A673 (cell line): Measurements from ENCODE around the gene GALNT13. TPM values are rescaled to one million over a fixed set of nuclear protein-coding genes. Genes with fewer than 3 reads are reported as not detected.

Experiments
- BruUV-seq: library from RNA; stranded (reverse); fragments of 400-500 nt; replicated peaks from 2 replicates; lab custom pipeline; 2021; lab: Mats Ljungman, UMichigan
- CTCF ChIA-PET: fragments of 300-600 bp; sonication (Branson Sonifier 250); formaldehyde crosslinking; loops from one replicate; lab custom pipeline; 2022; ENCODE audit warnings: antibody characterized with exemption; lab: Charles Lee
- POLR2A ChIA-PET: fragments of 300-600 bp; sonication (Branson Sonifier 250); formaldehyde crosslinking; loops from one replicate; lab custom pipeline; 2022; ENCODE audit warnings: antibody characterized with exemption; ENCODE audit not compliant: low non-redundant PET; lab: Charles Lee
- DNase-seq: peaks from one replicate; pipeline ENCODE4 v3.0.0-alpha.2; 2015; ENCODE audit warnings: low spot score
- H3K27ac ChIP-seq: fragments of 200-600 bp; sonication (generic); 2 replicates; pipeline ENCODE4 v1.5.1; 2016; ENCODE audit warnings: mixed run types, low read depth, mild to moderate bottlenecking, mixed read lengths, antibody characterized with exemption, low read length; ENCODE audit not compliant: poor library complexity, severe bottlenecking
- H3K27me3 ChIP-seq: fragments of 200-600 bp; sonication (generic); replicated peaks from 2 replicates; pipeline ENCODE4 v1.6.1; 2017; ENCODE audit warnings: mixed run types, low read depth, mild to moderate bottlenecking, mixed read lengths, antibody characterized with exemption, low read length; ENCODE audit not compliant: insufficient read depth, poor library complexity
- H3K36me3 ChIP-seq: fragments of 200-600 bp; sonication (generic); 2 replicates; pipeline ENCODE4 v1.6.1; 2016; ENCODE audit warnings: mixed run types, mild to moderate bottlenecking, mixed read lengths, antibody characterized with exemption, low read length; ENCODE audit not compliant: insufficient read depth, poor library complexity, severe bottlenecking
- H3K4me1 ChIP-seq: fragments of 200-600 bp; sonication (generic); 2 replicates; pipeline ENCODE4 v1.6.1; 2017; ENCODE audit warnings: mixed run types, mild to moderate bottlenecking, mixed read lengths, antibody characterized with exemption, low read length; ENCODE audit not compliant: insufficient read depth, poor library complexity, severe bottlenecking
- H3K4me3 ChIP-seq: fragments of 200-600 bp; sonication (generic); 2 replicates; pipeline ENCODE4 v1.5.1; 2016; ENCODE audit warnings: low read depth, mixed run types, mild to moderate bottlenecking, mixed read lengths, low read length; ENCODE audit not compliant: poor library complexity, severe bottlenecking
- H3K9me3 ChIP-seq: fragments of 200-600 bp; sonication (generic); 2 replicates; pipeline ENCODE4 v1.6.1; 2016; ENCODE audit warnings: mixed run types, low read depth, mild to moderate bottlenecking, mixed read lengths, antibody characterized with exemption, low read length; ENCODE audit not compliant: poor library complexity, severe bottlenecking
- EZH2 ChIP-seq: fragments of 200-600 bp; sonication (generic); IDR thresholded peaks from 2 replicates; pipeline ENCODE4 v1.6.1; 2017; ENCODE audit warnings: borderline replicate concordance, low read depth, mild to moderate bottlenecking, mixed read lengths, antibody characterized with exemption, low read length; ENCODE audit not compliant: poor library complexity, severe bottlenecking
- intact Hi-C: fragments of 100-400 bp; cut with micrococcal nuclease; formaldehyde crosslinking; loops from one replicate; pipeline ENCODE4 v1.10.0; 2022; ENCODE audit not compliant: unreplicated experiment
- total RNA-seq: library from RNA; stranded (reverse); gene quantifications from 2 replicates; pipeline ENCODE4 v1.2.3, GENCODE V29; 2021
- TF ChIP-seq, protein P1 (sequence below): fragments of 300-800, 200-600 bp; sonication (generic); conservative IDR thresholded peaks from 2 replicates; pipeline ENCODE4 v1.5.1; 2017; ENCODE audit warnings: low read depth, mild to moderate bottlenecking, antibody characterized with exemption, low read length, moderate library complexity, mixed read lengths

The GALNT13 gene
- total RNA-seq, 1 experiment from 2014 or later: not detected

DNA sequence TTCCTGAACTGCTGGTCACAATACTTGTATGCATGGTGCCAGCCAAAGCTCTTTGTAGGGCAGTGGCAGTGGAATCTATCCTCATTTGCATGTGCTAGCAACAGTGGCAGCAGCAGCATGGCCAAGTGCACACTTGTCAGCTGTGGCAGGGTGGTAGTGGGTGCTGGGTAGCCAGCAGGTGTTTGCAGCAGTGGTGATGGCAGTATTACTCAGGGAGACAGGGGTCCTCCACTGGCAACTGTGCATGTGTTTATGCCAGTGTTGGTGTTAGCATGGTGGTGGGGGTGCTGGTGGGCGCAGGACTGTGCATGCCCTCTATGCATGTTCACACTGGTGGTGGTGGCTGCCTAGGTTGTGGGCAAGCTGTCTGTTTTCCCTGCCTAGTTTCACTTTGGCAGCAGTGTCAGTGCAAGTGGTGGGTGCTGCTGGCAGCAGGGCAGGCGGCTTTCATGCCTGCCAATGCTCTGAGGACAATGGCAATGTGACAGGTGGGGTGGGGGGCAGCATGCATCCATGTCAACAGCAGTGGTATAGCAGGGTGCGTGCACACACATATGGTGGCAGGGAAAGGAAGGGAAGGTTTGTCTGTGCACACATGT is 41.2 kb downstream of the GALNT13 start:
- Histone ChIP-seq H3K27me3 (no peaks in the 10 kb centered on the region), H3K4me3 (no peak overlapping the region), H3K36me3 (no peaks in the 10 kb centered on the region), H3K27ac (no peak overlapping the region), H3K9me3 (peaks cover 28% of the 10 kb centered on the region), H3K4me1 (no peaks in the 10 kb centered on the region)
- BruUV-seq: no TSS peak
- TF ChIP-seq, protein P1, sequence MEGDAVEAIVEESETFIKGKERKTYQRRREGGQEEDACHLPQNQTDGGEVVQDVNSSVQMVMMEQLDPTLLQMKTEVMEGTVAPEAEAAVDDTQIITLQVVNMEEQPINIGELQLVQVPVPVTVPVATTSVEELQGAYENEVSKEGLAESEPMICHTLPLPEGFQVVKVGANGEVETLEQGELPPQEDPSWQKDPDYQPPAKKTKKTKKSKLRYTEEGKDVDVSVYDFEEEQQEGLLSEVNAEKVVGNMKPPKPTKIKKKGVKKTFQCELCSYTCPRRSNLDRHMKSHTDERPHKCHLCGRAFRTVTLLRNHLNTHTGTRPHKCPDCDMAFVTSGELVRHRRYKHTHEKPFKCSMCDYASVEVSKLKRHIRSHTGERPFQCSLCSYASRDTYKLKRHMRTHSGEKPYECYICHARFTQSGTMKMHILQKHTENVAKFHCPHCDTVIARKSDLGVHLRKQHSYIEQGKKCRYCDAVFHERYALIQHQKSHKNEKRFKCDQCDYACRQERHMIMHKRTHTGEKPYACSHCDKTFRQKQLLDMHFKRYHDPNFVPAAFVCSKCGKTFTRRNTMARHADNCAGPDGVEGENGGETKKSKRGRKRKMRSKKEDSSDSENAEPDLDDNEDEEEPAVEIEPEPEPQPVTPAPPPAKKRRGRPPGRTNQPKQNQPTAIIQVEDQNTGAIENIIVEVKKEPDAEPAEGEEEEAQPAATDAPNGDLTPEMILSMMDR: no peak
- TF ChIP-seq EZH2: no peak
- no peak for DNase-seq
- intact Hi-C loops: no loop called here
- POLR2A ChIA-PET: no interaction called here
- CTCF ChIA-PET: no interaction called here

DNA sequence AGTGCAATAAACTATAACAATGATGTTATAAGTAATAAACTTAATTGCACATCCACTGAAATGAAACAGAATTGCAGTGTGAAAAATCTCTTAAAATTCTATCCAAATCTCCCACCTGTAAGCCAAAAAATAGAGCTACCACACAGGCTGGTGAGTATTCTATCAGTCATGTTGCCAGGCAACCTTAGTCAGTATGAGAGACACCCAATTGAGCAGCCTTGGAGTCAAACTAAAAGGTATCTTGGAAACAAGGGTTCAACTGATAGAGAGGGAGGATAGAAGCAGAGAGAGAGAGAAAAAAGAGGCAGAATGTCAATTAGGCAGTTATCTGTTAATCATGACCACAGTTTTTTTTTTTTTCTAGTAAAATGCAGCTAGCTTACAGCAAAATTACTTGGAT is 45.8 kb downstream of the GALNT13 start:
- intact Hi-C loops: no loop called here
- H3K4me1 ChIP-seq: no peaks in the 10 kb centered on the region
- no TSS peak for BruUV-seq
- CTCF ChIA-PET: no interaction called here
- POLR2A ChIA-PET: no interaction called here
- no peak overlapping the region for H3K4me3 ChIP-seq
- no peak for DNase-seq
- H3K27ac ChIP-seq: no peak overlapping the region
- TF ChIP-seq, protein P1: no peak
- no peak for TF ChIP-seq EZH2
- H3K36me3 ChIP-seq: no peaks in the 10 kb centered on the region
- H3K9me3 ChIP-seq: peaks cover 12% of the 10 kb centered on the region
- no peaks in the 10 kb centered on the region for H3K27me3 ChIP-seq

DNA sequence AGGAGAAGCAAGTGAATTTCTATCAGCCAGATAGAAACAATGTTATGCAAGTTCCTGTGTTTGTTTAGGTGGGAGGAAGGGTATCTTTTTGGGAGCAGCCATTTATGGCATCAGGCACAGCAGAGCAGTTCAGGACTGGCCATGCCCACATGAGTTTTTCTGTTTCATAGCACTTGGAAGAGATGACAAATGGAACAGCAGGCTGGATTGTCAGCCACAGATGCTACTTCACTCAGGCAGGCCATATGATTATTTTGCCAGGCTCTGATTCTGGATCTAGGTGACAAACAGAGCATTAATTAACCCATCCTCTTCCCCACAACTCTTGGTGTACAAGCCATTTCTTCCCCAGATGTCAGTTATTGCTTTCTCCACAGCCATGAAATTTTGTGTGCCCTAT is 63.8 kb downstream of the GALNT13 start:
- ChIA-PET POLR2A (no interaction called here), CTCF (no interaction called here)
- no TSS peak for BruUV-seq

More for the DNA sequence above, 63.8 kb downstream of the GALNT13 start:
- intact Hi-C loops: no loop called here
- Histone ChIP-seq H3K9me3 (peaks cover 6% of the 10 kb centered on the region), H3K36me3 (no peaks in the 10 kb centered on the region), H3K4me3 (no peak overlapping the region), H3K27me3 (no peaks in the 10 kb centered on the region), H3K4me1 (no peaks in the 10 kb centered on the region), H3K27ac (no peak overlapping the region)
- TF ChIP-seq, protein P1: no peak
- TF ChIP-seq EZH2: no peak
- no peak for DNase-seq
